ENCODE measurements around the gene SMAP1.

Gene SMAP1

DNA sequence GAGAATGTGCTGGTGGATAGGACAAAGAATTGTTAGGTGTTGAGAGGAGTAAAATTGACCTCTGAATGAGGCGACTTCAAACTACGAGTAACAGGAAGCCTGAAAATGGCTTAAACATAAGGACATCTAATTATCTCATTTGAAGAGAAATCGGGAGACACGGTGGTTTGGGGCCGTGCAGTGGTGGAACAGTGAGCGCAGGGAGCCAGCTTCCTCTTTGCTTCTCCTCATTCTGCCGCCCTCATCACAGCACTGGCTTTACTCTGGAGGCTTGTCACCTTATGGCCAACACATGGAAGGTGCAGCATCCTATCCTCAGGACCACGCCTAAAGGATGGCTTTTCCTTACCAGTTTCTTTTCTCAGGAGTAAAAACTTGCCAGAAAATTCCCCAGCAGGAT lies 174.9 kb downstream of the SMAP1 start:
- DNase-seq (ENCODE audit: low spot score): no peak

DNA sequence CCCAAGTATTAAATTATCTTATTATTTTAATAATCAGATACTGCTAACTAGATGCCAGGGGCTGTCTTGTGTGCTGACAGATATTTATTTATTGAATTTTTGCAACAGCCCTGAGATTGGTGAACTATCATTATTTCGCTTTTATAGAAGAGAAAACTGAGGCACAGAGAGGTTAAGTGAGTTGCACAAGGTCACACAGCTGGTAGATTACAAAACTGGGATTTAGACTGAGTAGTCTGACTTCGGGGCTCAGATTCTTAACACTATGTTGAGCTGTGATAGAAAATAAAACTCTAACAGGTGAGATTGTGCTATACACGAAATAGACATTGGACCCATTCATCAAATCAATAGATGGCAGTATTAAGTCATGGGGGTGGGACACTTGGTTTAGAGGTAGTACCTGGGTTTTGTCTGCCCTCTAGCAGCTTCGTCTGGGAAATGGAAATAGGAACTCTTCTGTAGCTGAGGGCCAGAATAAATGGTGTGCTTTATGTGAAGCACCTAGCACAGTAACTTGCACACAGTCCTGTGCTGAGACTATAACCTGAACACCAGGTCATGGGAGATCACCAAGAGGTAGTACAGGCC lies 175.7 kb downstream of the SMAP1 start:
- DNase-seq (ENCODE audit: low spot score): no peak

DNA sequence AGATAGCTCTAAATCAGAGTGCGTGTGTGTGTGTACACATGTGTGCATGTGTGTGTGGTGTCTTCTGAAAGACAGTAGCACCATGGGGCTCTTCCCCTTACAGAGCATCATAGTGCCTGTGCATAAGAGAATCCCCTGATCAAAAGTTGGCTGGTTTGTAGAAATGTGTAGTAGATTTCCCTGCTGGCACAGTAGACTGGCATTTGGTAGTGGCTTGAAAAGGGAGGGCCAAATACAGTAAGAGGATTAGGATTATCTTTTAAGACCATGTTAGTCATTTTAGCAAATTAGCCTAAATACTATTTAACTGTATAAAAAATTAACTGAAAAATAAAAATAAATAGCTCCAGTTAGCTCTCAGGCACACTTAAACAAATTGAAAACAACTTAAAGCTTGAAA lies 176.6 kb downstream of the SMAP1 start:
- no peak for DNase-seq (ENCODE audit: low spot score)

DNA sequence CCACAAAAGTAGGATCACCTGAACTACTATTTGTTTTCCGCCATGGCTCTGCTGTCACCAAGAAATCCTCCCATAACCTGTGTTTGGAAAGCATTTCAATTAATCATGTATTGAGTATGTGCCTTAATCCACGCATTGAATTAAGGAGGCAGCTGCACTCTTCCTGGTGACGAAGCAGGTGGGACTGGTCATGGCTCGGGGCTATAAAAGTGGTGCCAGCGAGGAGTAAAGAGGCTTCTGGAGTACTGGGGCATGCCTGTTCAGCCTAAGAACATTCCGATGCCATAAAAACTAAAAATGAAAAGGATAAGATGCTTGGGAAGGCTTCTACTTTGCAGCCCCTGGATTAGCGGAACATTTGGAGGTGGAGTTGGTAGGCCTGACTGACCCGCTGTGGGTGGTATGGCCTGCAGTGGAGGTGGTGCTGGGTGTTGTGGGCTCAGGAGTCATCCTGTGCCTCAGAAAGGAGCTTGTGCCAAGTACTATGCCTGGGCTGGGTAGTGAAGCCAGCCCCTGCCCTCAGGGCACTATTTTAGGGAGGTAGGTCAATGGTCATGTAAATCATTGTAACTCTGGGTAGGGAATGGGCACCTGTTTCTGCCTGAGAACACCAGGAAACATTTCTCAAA lies 178.6 kb downstream of the SMAP1 start:
- DNase-seq (ENCODE audit: low spot score): no peak

DNA sequence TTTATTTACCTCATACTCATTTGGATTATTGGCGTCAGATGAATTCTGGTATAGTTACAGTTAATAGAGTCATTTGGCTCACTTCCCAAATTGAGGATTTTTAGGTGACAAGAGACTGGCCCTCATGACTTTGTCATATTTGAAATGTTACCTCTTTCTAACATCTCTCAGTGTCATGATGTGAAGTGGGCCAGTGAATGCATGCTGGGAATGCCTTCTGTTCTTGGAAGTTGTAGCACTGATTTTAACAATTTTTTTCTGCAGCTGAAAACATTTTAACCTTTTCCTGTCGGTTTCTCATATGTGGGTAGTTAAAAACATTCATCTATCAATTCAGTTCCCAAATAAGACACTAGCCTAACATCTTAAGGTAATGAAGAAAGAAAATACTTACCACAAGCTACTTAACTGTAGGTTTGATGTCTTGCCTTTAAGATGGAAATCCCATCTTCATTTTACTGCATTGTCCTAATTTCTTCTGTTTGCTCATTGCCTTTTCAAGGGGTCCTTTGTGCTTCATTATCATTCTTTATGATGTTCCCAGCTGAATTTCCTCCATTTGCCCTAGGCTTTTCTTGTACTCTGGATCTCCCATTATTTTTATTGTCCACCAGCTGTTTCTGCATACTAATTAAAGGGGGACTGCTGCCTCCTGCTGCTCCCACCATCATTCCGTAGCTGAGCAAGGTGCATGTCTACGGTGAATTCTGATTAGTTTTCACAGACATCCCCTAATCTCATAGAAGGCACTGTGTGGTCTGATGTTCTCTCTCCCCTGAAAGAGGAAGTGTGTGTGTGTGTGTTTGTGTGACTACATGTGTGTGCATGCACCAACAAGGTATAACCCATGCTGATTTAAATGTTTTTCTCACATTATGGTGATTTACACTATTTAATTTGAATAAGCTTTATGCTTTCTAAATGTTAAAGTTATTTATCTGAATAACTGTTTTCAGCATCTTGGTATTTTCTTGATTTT lies 179.7 kb downstream of the SMAP1 start:
- DNase-seq (ENCODE audit: low spot score): no peak

- no peak for DNase-seq (ENCODE audit: low spot score)
These were observed 181.8 kb downstream of the SMAP1 start for GRCh38 chr6:70849348-70850069.

GRCh38 chr6:70852667-70853246 lies 185.1 kb downstream of the SMAP1 start:
- DNase-seq (ENCODE audit: low spot score): no peak

GRCh38 chr6:70857387-70858077 lies 189.8 kb downstream of the SMAP1 start:
- no peak for DNase-seq (ENCODE audit: low spot score)

GRCh38 chr6:70860045-70860444 lies 192.4 kb downstream of the SMAP1 start:
- DNase-seq (ENCODE audit: low spot score): no peak

GRCh38 chr6:70860920-70861319 lies 193.2 kb downstream of the SMAP1 start:
- DNase-seq (ENCODE audit: low spot score): no peak

DNA sequence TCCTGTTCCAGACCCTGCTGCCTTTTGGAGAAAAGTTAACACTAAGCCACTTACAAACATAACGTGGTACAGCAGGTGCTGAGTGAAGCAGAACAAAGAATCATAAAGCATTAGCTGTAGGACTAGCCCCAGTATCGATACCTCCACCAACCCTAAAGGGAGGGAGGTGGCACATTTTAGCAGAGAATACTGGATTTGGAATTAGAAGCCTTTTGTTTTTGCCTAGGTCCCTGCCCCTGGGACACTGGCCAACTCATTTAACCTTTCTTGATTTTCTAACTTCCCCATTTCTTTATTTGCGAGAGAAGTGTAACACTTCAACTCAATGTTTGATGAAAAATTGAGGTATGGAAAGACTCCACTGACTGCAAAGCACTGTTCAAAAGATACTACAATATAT lies 195.7 kb downstream of the SMAP1 start:
- no peak for DNase-seq (ENCODE audit: low spot score)

- DNase-seq (ENCODE audit: low spot score): no peak
These were observed 196.7 kb downstream of the SMAP1 start for GRCh38 chr6:70864401-70864800.

GRCh38 chr6:70872469-70872868 lies 204.8 kb downstream of the SMAP1 start:
- no peak for DNase-seq (ENCODE audit: low spot score)

- DNase-seq (ENCODE audit: low spot score): no peak
These were observed 206.7 kb downstream of the SMAP1 start for GRCh38 chr6:70874181-70874913.

GRCh38 chr6:70879496-70879895 lies 211.8 kb downstream of the SMAP1 start:
- DNase-seq (ENCODE audit: low spot score): no peak

- peak; percentile 80 for DNase-seq (ENCODE audit: low spot score)
These were observed 216.6 kb downstream of the SMAP1 start for GRCh38 chr6:70884074-70884983.

GRCh38 chr6:70886071-70886470 lies 218.4 kb downstream of the SMAP1 start:
- no peak for DNase-seq (ENCODE audit: low spot score)

GRCh38 chr6:70886661-70887060 lies 219.0 kb downstream of the SMAP1 start:
- no peak for DNase-seq (ENCODE audit: low spot score)

- no peak for DNase-seq (ENCODE audit: low spot score)
These were observed 221.6 kb downstream of the SMAP1 start for GRCh38 chr6:70889270-70889669.

- no peak for DNase-seq (ENCODE audit: low spot score)
These were observed 226.3 kb downstream of the SMAP1 start for GRCh38 chr6:70894001-70894400.

All from ecto neural progenitor cell (in vitro differentiated cells).